ENCODE measurements around the gene JAZF1.

The JAZF1 gene

GRCh38 chr7:28044825-28045224 lies 135.8 kb downstream of the JAZF1 start:
- TF ChIP-seq POLR2AphosphoS5 (IDR thresholded peaks at IDR 0.05; ENCODE audit: low read depth, low read length) = no peak
- TF ChIP-seq TAF1 (IDR thresholded peaks at IDR 0.05; ENCODE audit: borderline replicate concordance, insufficient read depth, low read length) = no peak
- TF ChIP-seq FOXP2 (optimal IDR thresholded peaks at IDR 0.05; ENCODE audit: borderline replicate concordance, extremely low read depth, extremely low read length, insufficient read depth) = no peak
- no peak for TF ChIP-seq REST (IDR thresholded peaks at IDR 0.05; ENCODE audit: insufficient read depth in 1 of 2, low read depth in 2 of 2, low read length in 2 of 2)
- TF ChIP-seq SIN3A (IDR thresholded peaks at IDR 0.05; ENCODE audit: borderline replicate concordance, insufficient read depth, low read length) = no peak

GRCh38 chr7:28042721-28043120 lies 137.9 kb downstream of the JAZF1 start:
- TF ChIP-seq SIN3A (IDR thresholded peaks at IDR 0.05; ENCODE audit: borderline replicate concordance, insufficient read depth, low read length) = no peak
- no peak for TF ChIP-seq POLR2AphosphoS5 (IDR thresholded peaks at IDR 0.05; ENCODE audit: low read depth, low read length)
- no peak for TF ChIP-seq TAF1 (IDR thresholded peaks at IDR 0.05; ENCODE audit: borderline replicate concordance, insufficient read depth, low read length)
- TF ChIP-seq FOXP2 (optimal IDR thresholded peaks at IDR 0.05; ENCODE audit: borderline replicate concordance, extremely low read depth, extremely low read length, insufficient read depth) = no peak
- no peak for TF ChIP-seq REST (IDR thresholded peaks at IDR 0.05; ENCODE audit: insufficient read depth in 1 of 2, low read depth in 2 of 2, low read length in 2 of 2)

GRCh38 chr7:28041508-28042314 lies 138.9 kb downstream of the JAZF1 start:
- no peak for TF ChIP-seq FOXP2 (optimal IDR thresholded peaks at IDR 0.05; ENCODE audit: borderline replicate concordance, extremely low read depth, extremely low read length, insufficient read depth)
- TF ChIP-seq TAF1 (IDR thresholded peaks at IDR 0.05; ENCODE audit: borderline replicate concordance, insufficient read depth, low read length) = no peak
- TF ChIP-seq SIN3A (IDR thresholded peaks at IDR 0.05; ENCODE audit: borderline replicate concordance, insufficient read depth, low read length) = no peak
- TF ChIP-seq REST (IDR thresholded peaks at IDR 0.05; ENCODE audit: insufficient read depth in 1 of 2, low read depth in 2 of 2, low read length in 2 of 2) = no peak
- no peak for TF ChIP-seq POLR2AphosphoS5 (IDR thresholded peaks at IDR 0.05; ENCODE audit: low read depth, low read length)

GRCh38 chr7:28038175-28038797 lies 142.3 kb downstream of the JAZF1 start:
- TF ChIP-seq POLR2AphosphoS5 (IDR thresholded peaks at IDR 0.05; ENCODE audit: low read depth, low read length) (no peak), SIN3A (IDR thresholded peaks at IDR 0.05; ENCODE audit: borderline replicate concordance, insufficient read depth, low read length) (no peak), REST (IDR thresholded peaks at IDR 0.05; ENCODE audit: insufficient read depth in 1 of 2, low read depth in 2 of 2, low read length in 2 of 2) (no peak), FOXP2 (optimal IDR thresholded peaks at IDR 0.05; ENCODE audit: borderline replicate concordance, extremely low read depth, extremely low read length, insufficient read depth) (no peak), TAF1 (IDR thresholded peaks at IDR 0.05; ENCODE audit: borderline replicate concordance, insufficient read depth, low read length) (no peak)
